ENCODE data around the gene THAP11. TPM values are rescaled to one million over a fixed set of nuclear protein-coding genes. Genes with fewer than 3 reads are reported as not detected.

THAP11 gene
- total and polyA plus RNA-seq, 2 of the 13 experiments (the other 11 are each of a cell fraction or from before 2014, with no cell fraction given): 44.2 to 53.4 TPM

DNA sequence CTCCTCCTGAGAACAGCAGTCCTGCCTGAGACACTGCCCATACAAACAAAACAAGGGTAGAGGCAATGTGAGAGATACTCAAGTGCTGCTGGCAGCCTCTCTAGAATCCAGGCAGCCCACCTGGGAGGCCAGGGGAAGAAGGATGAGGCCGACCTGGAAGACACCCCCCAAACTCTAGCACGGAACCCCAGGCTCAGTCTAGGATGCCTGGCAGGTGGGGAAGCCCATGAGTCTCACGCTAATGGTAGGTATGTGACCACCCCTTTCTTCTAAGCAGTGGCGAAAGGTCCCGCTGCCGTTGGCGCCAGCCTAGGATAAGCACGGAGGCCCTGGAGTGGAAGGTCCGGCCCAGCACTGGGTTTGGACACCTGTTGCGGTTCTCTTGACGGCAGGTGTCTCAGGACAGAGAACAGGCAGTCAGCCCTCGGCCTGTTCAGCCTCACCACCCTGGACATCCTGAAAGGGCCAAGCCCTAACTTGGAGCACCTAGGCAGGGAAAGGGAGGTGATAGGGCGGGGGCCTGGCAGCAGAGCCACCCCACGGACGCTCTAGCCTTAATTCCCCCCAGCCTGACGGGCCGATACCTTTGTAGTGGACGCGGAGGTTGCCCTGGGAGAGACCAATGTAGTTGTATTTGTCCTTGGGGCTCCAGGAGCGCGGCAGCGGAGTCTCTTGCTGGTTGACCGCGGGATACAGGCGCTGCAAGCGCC lies 36.2 kb upstream of the THAP11 start (continued):
- peak; percentile 71 for TF ChIP-seq ZNF883 (CRISPR knock-in tag; IDR thresholded peaks at IDR 0.05; ENCODE audit: not compliant biosample characterization)
- TF ChIP-seq, protein P1, sequence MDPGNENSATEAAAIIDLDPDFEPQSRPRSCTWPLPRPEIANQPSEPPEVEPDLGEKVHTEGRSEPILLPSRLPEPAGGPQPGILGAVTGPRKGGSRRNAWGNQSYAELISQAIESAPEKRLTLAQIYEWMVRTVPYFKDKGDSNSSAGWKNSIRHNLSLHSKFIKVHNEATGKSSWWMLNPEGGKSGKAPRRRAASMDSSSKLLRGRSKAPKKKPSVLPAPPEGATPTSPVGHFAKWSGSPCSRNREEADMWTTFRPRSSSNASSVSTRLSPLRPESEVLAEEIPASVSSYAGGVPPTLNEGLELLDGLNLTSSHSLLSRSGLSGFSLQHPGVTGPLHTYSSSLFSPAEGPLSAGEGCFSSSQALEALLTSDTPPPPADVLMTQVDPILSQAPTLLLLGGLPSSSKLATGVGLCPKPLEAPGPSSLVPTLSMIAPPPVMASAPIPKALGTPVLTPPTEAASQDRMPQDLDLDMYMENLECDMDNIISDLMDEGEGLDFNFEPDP (CRISPR knock-in tag; conservative IDR thresholded peaks at IDR 0.05): 0 out of 2 replicates have a peak, but pooled peaks have one; percentile 61
- TF ChIP-seq NR1H2 (CRISPR knock-in tag; IDR thresholded peaks at IDR 0.05; ENCODE audit: borderline replicate concordance, low read depth): 0 out of 2 replicates have a peak, but pooled peaks have one; percentile 58
- TF ChIP-seq DZIP1 (CRISPR knock-in tag; IDR thresholded peaks at IDR 0.05): peak; percentile 82; the same call in 1 of the 2 replicates
- TF ChIP-seq GFI1 (CRISPR knock-in tag; IDR thresholded peaks at IDR 0.05; ENCODE audit: borderline replicate concordance): peak; percentile 4; the same call in 1 of the 2 replicates
- 0 out of 2 replicates have a peak, but pooled peaks have one; percentile 80 for TF ChIP-seq ZNF746 (CRISPR knock-in tag; IDR thresholded peaks at IDR 0.05)
- TF ChIP-seq ATAD3A (CRISPR knock-in tag; IDR thresholded peaks at IDR 0.05): 0 out of 2 replicates have a peak, but pooled peaks have one; percentile 24
- TF ChIP-seq, protein P2, sequence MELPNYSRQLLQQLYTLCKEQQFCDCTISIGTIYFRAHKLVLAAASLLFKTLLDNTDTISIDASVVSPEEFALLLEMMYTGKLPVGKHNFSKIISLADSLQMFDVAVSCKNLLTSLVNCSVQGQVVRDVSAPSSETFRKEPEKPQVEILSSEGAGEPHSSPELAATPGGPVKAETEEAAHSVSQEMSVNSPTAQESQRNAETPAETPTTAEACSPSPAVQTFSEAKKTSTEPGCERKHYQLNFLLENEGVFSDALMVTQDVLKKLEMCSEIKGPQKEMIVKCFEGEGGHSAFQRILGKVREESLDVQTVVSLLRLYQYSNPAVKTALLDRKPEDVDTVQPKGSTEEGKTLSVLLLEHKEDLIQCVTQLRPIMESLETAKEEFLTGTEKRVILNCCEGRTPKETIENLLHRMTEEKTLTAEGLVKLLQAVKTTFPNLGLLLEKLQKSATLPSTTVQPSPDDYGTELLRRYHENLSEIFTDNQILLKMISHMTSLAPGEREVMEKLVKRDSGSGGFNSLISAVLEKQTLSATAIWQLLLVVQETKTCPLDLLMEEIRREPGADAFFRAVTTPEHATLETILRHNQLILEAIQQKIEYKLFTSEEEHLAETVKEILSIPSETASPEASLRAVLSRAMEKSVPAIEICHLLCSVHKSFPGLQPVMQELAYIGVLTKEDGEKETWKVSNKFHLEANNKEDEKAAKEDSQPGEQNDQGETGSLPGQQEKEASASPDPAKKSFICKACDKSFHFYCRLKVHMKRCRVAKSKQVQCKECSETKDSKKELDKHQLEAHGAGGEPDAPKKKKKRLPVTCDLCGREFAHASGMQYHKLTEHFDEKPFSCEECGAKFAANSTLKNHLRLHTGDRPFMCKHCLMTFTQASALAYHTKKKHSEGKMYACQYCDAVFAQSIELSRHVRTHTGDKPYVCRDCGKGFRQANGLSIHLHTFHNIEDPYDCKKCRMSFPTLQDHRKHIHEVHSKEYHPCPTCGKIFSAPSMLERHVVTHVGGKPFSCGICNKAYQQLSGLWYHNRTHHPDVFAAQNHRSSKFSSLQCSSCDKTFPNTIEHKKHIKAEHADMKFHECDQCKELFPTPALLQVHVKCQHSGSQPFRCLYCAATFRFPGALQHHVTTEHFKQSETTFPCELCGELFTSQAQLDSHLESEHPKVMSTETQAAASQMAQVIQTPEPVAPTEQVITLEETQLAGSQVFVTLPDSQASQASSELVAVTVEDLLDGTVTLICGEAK (IDR thresholded peaks at IDR 0.05): no peak
- TF ChIP-seq, protein P2 (CRISPR knock-in tag; IDR thresholded peaks at IDR 0.05): 0 out of 2 replicates have a peak, but pooled peaks have one; percentile 3
- 0 out of 2 replicates have a peak, but pooled peaks have one; percentile 4 for TF ChIP-seq KLF6 (CRISPR knock-in tag; IDR thresholded peaks at IDR 0.05)
- TF ChIP-seq ZNF724P (CRISPR knock-in tag; IDR thresholded peaks at IDR 0.05; ENCODE audit: borderline replicate concordance): 0 out of 2 replicates have a peak, but pooled peaks have one; percentile 19
- TF ChIP-seq ZFP37 (CRISPR knock-in tag; IDR thresholded peaks at IDR 0.05; ENCODE audit: borderline replicate concordance): peak; percentile 40; the same call in 1 of the 2 replicates
- peak; percentile 67; the same call in 1 of the 2 replicates for TF ChIP-seq CHCHD3 (CRISPR knock-in tag; IDR thresholded peaks at IDR 0.05)
- no peak for TF ChIP-seq ZNF607 (CRISPR knock-in tag; IDR thresholded peaks at IDR 0.05; ENCODE audit: borderline replicate concordance)
- TF ChIP-seq ZNF274 (CRISPR knock-in tag; IDR thresholded peaks at IDR 0.05): peak; percentile 66; the same call in 1 of the 2 replicates

Data from HepG2 (cell line).